ENCODE results near the gene POLR2M.

POLR2M gene

DNA sequence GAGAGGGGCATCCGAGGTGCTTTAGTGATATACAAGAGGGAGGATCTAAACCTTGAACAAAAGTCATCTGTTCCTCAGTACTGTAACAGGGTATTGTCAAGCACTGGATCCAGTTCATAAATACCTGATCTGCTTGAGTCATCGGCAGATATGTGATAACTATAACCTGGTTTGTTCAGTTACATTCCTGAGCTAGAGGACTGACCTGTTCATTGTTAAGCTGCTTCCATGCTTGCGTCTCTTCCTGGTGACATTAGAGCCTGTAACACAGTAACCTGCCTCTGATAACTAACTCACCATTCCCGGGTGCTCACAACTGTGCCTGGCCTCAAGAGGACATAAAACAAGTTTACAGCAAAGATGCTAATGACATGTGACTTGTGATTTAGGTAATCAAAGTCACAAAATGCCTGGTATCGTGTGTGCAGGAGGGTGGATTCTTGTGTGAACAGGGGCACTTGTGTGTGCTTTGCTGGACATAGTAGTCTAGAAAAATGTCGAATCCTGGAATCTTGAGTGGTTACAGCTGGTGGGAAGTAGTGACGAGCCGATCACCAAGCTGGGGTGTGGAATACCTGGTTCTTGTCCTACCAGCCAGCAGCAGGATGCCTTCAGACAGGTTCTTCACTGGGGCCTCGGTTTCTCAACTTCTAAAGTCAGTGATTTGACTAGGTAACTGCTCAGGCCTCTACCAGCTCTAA is 30.9 kb upstream of the POLR2M start:
- Mint-ChIP-seq H3K4me1 (peaks cover 14% of the 10 kb centered on the region), H3K9me3 (no peaks in the 10 kb centered on the region), H3K4me3 (no peak overlapping the region), H3K27me3 (ENCODE audit: low read depth) (no peaks in the 10 kb centered on the region), H3K27ac (peak overlapping the region; percentile 76 to 84 (median 77)), H3K36me3 (ENCODE audit: low read depth) (peaks cover 4% of the 10 kb centered on the region)
- TF ChIP-seq CTCF (IDR thresholded peaks at IDR 0.05; ENCODE audit: unreplicated experiment in 3 of 3), result no peak

DNA sequence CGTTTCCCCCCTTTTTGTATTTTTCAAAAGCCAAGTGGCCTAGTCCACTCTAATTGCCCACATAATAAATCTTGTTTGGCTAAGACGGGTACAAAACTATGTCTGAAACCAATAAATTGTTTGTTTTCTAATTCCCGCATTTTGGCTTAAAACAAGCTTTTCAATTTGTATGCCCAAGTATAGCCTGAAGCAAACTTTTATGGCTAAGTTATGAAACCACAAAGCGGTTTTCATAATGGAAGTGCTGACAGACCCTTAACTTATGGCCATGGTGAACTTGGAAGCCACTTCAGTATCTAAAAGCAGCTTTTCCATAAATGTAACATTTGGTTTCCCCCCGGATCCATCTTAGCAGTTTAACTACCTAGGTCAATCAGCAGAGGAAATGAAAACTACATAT is 29.9 kb upstream of the POLR2M start:
- Mint-ChIP-seq H3K27ac (peak overlapping the region; percentile 11 to 77 (median 72)), H3K36me3 (ENCODE audit: low read depth) (peaks cover 4% of the 10 kb centered on the region), H3K27me3 (ENCODE audit: low read depth) (no peaks in the 10 kb centered on the region), H3K9me3 (no peaks in the 10 kb centered on the region), H3K4me1 (peaks cover 14% of the 10 kb centered on the region), H3K4me3 (no peak overlapping the region)
- TF ChIP-seq CTCF (IDR thresholded peaks at IDR 0.05; ENCODE audit: unreplicated experiment in 3 of 3), result no peak

GRCh38 chr15:57677204-57677603 is 29.3 kb upstream of the POLR2M start:
- peak overlapping the region in 2 of 3 experiments; percentile 60 to 77 for H3K27ac Mint-ChIP-seq

GRCh38 chr15:57680021-57680420 is 26.5 kb upstream of the POLR2M start:
- H3K9me3 Mint-ChIP-seq, result no peaks in the 10 kb centered on the region
- TF ChIP-seq CTCF (IDR thresholded peaks at IDR 0.05; ENCODE audit: unreplicated experiment in 3 of 3), result no peak
- H3K4me3 Mint-ChIP-seq, result no peak overlapping the region
- no peaks in the 10 kb centered on the region for H3K36me3 Mint-ChIP-seq (ENCODE audit: low read depth)
- H3K27ac Mint-ChIP-seq, result peak overlapping the region; percentile 15 to 69 (median 44)
- peaks cover 12% of the 10 kb centered on the region for H3K4me1 Mint-ChIP-seq
- H3K27me3 Mint-ChIP-seq (ENCODE audit: low read depth), result no peaks in the 10 kb centered on the region

More at GRCh38 chr15:57677204-57677603, 29.3 kb upstream of the POLR2M start:
- no peaks in the 10 kb centered on the region for H3K27me3 Mint-ChIP-seq (ENCODE audit: low read depth)
- no peak for TF ChIP-seq CTCF (IDR thresholded peaks at IDR 0.05; ENCODE audit: unreplicated experiment in 3 of 3)
- H3K36me3 Mint-ChIP-seq (ENCODE audit: low read depth), result peaks cover under 1% of the 10 kb centered on the region
- H3K9me3 Mint-ChIP-seq, result no peaks in the 10 kb centered on the region
- no peak overlapping the region for H3K4me3 Mint-ChIP-seq
- peaks cover 14% of the 10 kb centered on the region for H3K4me1 Mint-ChIP-seq

DNA sequence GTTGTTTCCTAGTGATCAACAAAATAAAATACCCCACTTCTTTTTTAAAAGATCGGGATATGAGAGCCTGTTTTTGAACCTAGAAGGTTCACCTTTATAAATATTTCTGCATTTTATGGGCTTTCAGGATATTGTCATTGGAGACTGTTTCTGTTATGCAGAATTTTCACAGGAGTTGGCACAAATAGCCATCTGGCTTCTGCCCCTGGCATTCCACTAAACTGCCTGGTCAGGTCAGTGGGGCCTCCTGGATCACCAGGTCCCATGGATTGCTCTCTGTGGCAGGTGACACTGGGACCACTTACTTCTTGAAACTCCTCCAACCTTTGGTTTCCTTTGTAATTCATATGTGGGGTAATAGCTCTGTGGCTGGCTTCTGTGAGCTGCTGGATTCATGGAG is 25.5 kb upstream of the POLR2M start:
- Mint-ChIP-seq H3K27ac (no peak overlapping the region), H3K9me3 (no peaks in the 10 kb centered on the region), H3K4me1 (peaks cover 18% of the 10 kb centered on the region), H3K27me3 (ENCODE audit: low read depth) (no peaks in the 10 kb centered on the region), H3K36me3 (ENCODE audit: low read depth) (no peaks in the 10 kb centered on the region), H3K4me3 (no peak overlapping the region)
- no peak for TF ChIP-seq CTCF (IDR thresholded peaks at IDR 0.05; ENCODE audit: unreplicated experiment in 3 of 3)

- H3K4me1 Mint-ChIP-seq, result peaks cover 25% of the 10 kb centered on the region
- no peaks in the 10 kb centered on the region for H3K9me3 Mint-ChIP-seq
- H3K27ac Mint-ChIP-seq, result peak overlapping the region in 1 of 3 experiments; percentile 94
- H3K36me3 Mint-ChIP-seq (ENCODE audit: low read depth), result no peaks in the 10 kb centered on the region
- no peak for TF ChIP-seq CTCF (IDR thresholded peaks at IDR 0.05; ENCODE audit: unreplicated experiment in 3 of 3)
- H3K27me3 Mint-ChIP-seq (ENCODE audit: low read depth), result no peaks in the 10 kb centered on the region
- H3K4me3 Mint-ChIP-seq, result no peak overlapping the region
These were observed 23.0 kb upstream of the POLR2M start for GRCh38 chr15:57683481-57683880.
